ENCODE data around the gene PXMP4.

Gene PXMP4

DNA sequence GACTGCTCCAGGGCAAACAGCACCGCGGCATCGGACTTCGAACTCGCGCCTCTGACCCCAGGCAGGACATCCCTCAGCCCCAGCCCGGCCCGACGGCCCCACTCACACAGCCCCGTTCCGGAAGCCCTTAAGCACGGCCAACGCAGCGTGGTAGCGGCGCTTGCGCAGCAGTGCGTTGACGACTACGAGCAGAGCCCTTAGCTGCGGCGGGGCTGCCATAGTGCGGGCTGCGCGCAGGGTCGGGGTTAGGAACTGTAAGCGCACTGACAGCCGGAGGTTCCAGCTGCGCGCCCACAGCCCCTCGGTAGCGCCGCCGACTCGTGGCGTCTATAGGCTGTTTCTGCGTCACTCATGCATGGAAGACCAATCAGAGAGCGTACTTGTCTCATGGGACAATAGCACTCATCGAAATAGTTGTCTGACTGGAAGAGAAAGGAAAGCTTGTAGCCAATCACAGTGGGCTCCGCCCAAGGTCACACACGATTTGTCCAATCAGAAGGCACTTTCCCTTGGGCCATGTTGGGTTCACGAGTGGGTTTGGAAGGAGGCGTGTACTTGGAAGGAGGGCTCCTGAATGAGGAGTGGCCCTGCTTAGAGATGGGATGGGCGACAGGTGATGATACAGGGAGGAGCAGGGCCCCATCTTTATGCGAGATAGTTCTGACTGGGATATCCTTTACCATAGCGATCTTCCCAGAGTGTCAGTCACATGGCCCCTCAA, at the start of gene PXMP4 (continued):
- TF ChIP-seq, protein P1, sequence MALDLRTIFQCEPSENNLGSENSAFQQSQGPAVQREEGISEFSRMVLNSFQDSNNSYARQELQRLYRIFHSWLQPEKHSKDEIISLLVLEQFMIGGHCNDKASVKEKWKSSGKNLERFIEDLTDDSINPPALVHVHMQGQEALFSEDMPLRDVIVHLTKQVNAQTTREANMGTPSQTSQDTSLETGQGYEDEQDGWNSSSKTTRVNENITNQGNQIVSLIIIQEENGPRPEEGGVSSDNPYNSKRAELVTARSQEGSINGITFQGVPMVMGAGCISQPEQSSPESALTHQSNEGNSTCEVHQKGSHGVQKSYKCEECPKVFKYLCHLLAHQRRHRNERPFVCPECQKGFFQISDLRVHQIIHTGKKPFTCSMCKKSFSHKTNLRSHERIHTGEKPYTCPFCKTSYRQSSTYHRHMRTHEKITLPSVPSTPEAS (tag by site-specific recombination; IDR thresholded peaks at IDR 0.05), result no peak
- no peak for TF ChIP-seq ZNF138 (tag by site-specific recombination; IDR thresholded peaks at IDR 0.05; ENCODE audit: borderline replicate concordance)
- no peak for TF ChIP-seq SETDB1 (IDR thresholded peaks at IDR 0.05; ENCODE audit: insufficient read length, low read length)
- TF ChIP-seq ZNF561 (tag by site-specific recombination; IDR thresholded peaks at IDR 0.05; ENCODE audit: borderline replicate concordance), result no peak
- 0 out of 2 replicates have a peak, but pooled peaks have one; percentile 15 for TF ChIP-seq GLIS2 (tag by site-specific recombination; IDR thresholded peaks at IDR 0.05)
- TF ChIP-seq ZNF777 (tag by site-specific recombination; IDR thresholded peaks at IDR 0.05; ENCODE audit: borderline replicate concordance), result no peak
- peak; percentile 33; the same call in 1 of the 2 replicates for TF ChIP-seq ZFP69B (tag by site-specific recombination; IDR thresholded peaks at IDR 0.05)
- no peak for TF ChIP-seq ZNF311 (tag by site-specific recombination; IDR thresholded peaks at IDR 0.05; ENCODE audit: borderline replicate concordance)
- TF ChIP-seq ZNF548 (tag by site-specific recombination; IDR thresholded peaks at IDR 0.05), result no peak
- TF ChIP-seq, protein P2, sequence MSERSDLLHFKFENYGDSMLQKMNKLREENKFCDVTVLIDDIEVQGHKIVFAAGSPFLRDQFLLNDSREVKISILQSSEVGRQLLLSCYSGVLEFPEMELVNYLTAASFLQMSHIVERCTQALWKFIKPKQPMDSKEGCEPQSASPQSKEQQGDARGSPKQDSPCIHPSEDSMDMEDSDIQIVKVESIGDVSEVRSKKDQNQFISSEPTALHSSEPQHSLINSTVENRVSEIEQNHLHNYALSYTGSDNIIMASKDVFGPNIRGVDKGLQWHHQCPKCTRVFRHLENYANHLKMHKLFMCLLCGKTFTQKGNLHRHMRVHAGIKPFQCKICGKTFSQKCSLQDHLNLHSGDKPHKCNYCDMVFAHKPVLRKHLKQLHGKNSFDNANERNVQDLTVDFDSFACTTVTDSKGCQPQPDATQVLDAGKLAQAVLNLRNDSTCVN (tag by site-specific recombination; optimal IDR thresholded peaks at IDR 0.05), result peak; percentile 90
- TF ChIP-seq ZNF155 (tag by site-specific recombination; IDR thresholded peaks at IDR 0.05), result no peak
- TF ChIP-seq ZNF148 (tag by site-specific recombination; IDR thresholded peaks at IDR 0.05; ENCODE audit: borderline replicate concordance), result no peak
- TF ChIP-seq BCL11A (tag by site-specific recombination; IDR thresholded peaks at IDR 0.05; ENCODE audit: low read depth), result no peak
- TF ChIP-seq HOXD13 (CRISPR knock-in tag; IDR thresholded peaks at IDR 0.05; ENCODE audit: borderline replicate concordance), result no peak
- no peak for TF ChIP-seq ZNF350 (tag by site-specific recombination; IDR thresholded peaks at IDR 0.05)
- no peak for TF ChIP-seq KLF16 (tag by site-specific recombination; IDR thresholded peaks at IDR 0.05)
- no peak for TF ChIP-seq ZNF555 (tag by site-specific recombination; conservative IDR thresholded peaks at IDR 0.05)
- no peak for TF ChIP-seq ZNF140 (tag by site-specific recombination; IDR thresholded peaks at IDR 0.05)
- TF ChIP-seq ZNF600 (tag by site-specific recombination; IDR thresholded peaks at IDR 0.05), result peak; percentile 86
- TF ChIP-seq ZNF266 (tag by site-specific recombination; IDR thresholded peaks at IDR 0.05; ENCODE audit: low read depth), result no peak
- no peak for TF ChIP-seq ZNF843 (tag by site-specific recombination; IDR thresholded peaks at IDR 0.05)
- no peak for TF ChIP-seq ZNF785 (tag by site-specific recombination; IDR thresholded peaks at IDR 0.05)
- no peak for TF ChIP-seq ZNF670 (tag by site-specific recombination; IDR thresholded peaks at IDR 0.05; ENCODE audit: low read depth)
- no peak for TF ChIP-seq ZNF223 (tag by site-specific recombination; IDR thresholded peaks at IDR 0.05)
- peak; percentile 61 for TF ChIP-seq OSR2 (tag by site-specific recombination; IDR thresholded peaks at IDR 0.05)
- TF ChIP-seq ZNF174 (tag by site-specific recombination; IDR thresholded peaks at IDR 0.05), result no peak
- no peak for TF ChIP-seq ZNF701 (tag by site-specific recombination; IDR thresholded peaks at IDR 0.05)
- peak; percentile 72 for TF ChIP-seq ZXDB (tag by site-specific recombination; IDR thresholded peaks at IDR 0.05)
- TF ChIP-seq, protein P3, sequence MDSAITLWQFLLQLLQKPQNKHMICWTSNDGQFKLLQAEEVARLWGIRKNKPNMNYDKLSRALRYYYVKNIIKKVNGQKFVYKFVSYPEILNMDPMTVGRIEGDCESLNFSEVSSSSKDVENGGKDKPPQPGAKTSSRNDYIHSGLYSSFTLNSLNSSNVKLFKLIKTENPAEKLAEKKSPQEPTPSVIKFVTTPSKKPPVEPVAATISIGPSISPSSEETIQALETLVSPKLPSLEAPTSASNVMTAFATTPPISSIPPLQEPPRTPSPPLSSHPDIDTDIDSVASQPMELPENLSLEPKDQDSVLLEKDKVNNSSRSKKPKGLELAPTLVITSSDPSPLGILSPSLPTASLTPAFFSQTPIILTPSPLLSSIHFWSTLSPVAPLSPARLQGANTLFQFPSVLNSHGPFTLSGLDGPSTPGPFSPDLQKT (IDR thresholded peaks at IDR 0.05; ENCODE audit: borderline replicate concordance, low read depth, low read length), result no peak
- no peak for TF ChIP-seq ZNF544 (tag by site-specific recombination; IDR thresholded peaks at IDR 0.05)
- no peak for TF ChIP-seq ZNF585B (tag by site-specific recombination; IDR thresholded peaks at IDR 0.05)
- no peak for TF ChIP-seq ZNF404 (tag by site-specific recombination; IDR thresholded peaks at IDR 0.05)
- TF ChIP-seq ZNF660 (tag by site-specific recombination; IDR thresholded peaks at IDR 0.05), result no peak
- no peak for TF ChIP-seq ZNF114 (tag by site-specific recombination; IDR thresholded peaks at IDR 0.05)
- TF ChIP-seq ZNF341 (tag by site-specific recombination; IDR thresholded peaks at IDR 0.05; ENCODE audit: low read depth), result peak; percentile 96
- no peak for TF ChIP-seq ZBTB7A (tag by site-specific recombination; IDR thresholded peaks at IDR 0.05; ENCODE audit: low read depth)
- peak; percentile 20; the same call in 1 of the 2 replicates for TF ChIP-seq YY2 (tag by site-specific recombination; IDR thresholded peaks at IDR 0.05)

Data from HEK293 (cell line).